SK-N-SH (cell line): ENCODE results near the gene SP3. TPM values are rescaled to one million over a fixed set of nuclear protein-coding genes. Genes with fewer than 3 reads are reported as not detected.

Source experiments
- CTCF ChIA-PET: fragments of 300-600, 350-600 bp; formaldehyde crosslinking; extraction: SDS; loops from one replicate; lab custom pipeline; 2021; lab: Yijun Ruan, JAX
- POLR2A ChIA-PET: fragments of 350-600 bp; sonication (Branson Sonifier 250); formaldehyde crosslinking; extraction: SDS; loops from one replicate; lab custom pipeline; 2020; ENCODE audit warnings: antibody characterized with exemption, inconsistent platforms; lab: Yijun Ruan, JAX
- DNase-seq: peaks from one replicate; pipeline ENCODE4 v3.0.0; 2012
- H2AFZ ChIP-seq: fragments of 200-600 bp; sonication (generic); 2 replicates; pipeline ENCODE4 v1.8.1; 2016; ENCODE audit warnings: antibody characterized with exemption, mild to moderate bottlenecking, low read depth
- H3F3A ChIP-seq: fragments of 200-600 bp; sonication (generic); replicated peaks from 2 replicates; pipeline ENCODE3; 2016; ENCODE audit warnings: antibody characterized with exemption, mild to moderate bottlenecking; ENCODE audit not compliant: insufficient read depth
- H3K27ac ChIP-seq, 2 experiments: fragments of 200-500 bp in 1 of 2; fragments of 200-600 bp in 1 of 2; sonication (Bioruptor generic) in 1 of 2; sonication (generic), shearing (Covaris generic) in 1 of 2; 2 replicates each; pipeline versions ENCODE4 v1.5.1 to v1.6.1; 2014 to 2016; ENCODE audit warnings: low read depth in 2 of 2, inconsistent platforms in 1 of 2, low read length in 1 of 2, mild to moderate bottlenecking in 1 of 2, mixed read lengths in 1 of 2
- H3K27me3 ChIP-seq: fragments of 200-600 bp; sonication (generic), shearing (Covaris generic); 2 replicates; pipeline ENCODE4 v1.6.1; 2016; ENCODE audit warnings: mixed run types; ENCODE audit not compliant: insufficient read depth
- H3K36me3 ChIP-seq, 2 experiments: fragments of 200-500 bp in 1 of 2; fragments of 200-600 bp in 1 of 2; sonication (Bioruptor generic) in 1 of 2; sonication (generic) in 1 of 2; replicated peaks in 1 of 2; 2 replicates each; pipeline versions ENCODE3 to v1.5.1; 2014 to 2016; ENCODE audit warnings: low read length in 1 of 2, mild to moderate bottlenecking in 1 of 2; ENCODE audit not compliant: insufficient read depth in 2 of 2, control insufficient read depth in 1 of 2
- H3K4me1 ChIP-seq, 2 experiments: fragments of 200-500 bp in 1 of 2; fragments of 200-600 bp in 1 of 2; sonication (Bioruptor generic) in 1 of 2; sonication (generic), shearing (Covaris generic) in 1 of 2; 2 replicates each; pipeline versions ENCODE4 v1.5.1 to v1.6.1; 2014 to 2016; ENCODE audit warnings: low read depth in 1 of 2, low read length in 1 of 2, mixed run types in 1 of 2; ENCODE audit not compliant: insufficient read depth in 2 of 2, control insufficient read depth in 1 of 2
- H3K4me2 ChIP-seq: fragments of 200-600 bp; sonication (generic), shearing (Covaris generic); 2 replicates; pipeline ENCODE4 v1.6.1; 2017; ENCODE audit warnings: mixed run types
- H3K4me3 ChIP-seq, 2 experiments: fragments of 200-500 bp in 1 of 2; fragments of 200-600 bp in 1 of 2; sonication (Bioruptor generic) in 1 of 2; sonication (generic), shearing (Covaris generic) in 1 of 2; 2 replicates each; pipeline versions ENCODE4 v1.5.1 to v1.8.1; 2014 to 2016; ENCODE audit warnings: low read depth in 2 of 2, inconsistent platforms in 1 of 2, low read length in 1 of 2, mild to moderate bottlenecking in 1 of 2, mixed read lengths in 1 of 2, moderate library complexity in 1 of 2
- H3K79me2 ChIP-seq: fragments of 200-600 bp; sonication (generic); 2 replicates; pipeline ENCODE4 v1.8.1; 2017; ENCODE audit warnings: mild to moderate bottlenecking; ENCODE audit not compliant: insufficient read depth
- H3K9ac ChIP-seq: fragments of 200-600 bp; sonication (generic); 2 replicates; pipeline ENCODE4 v1.6.1; 2017; ENCODE audit warnings: mixed run types
- H3K9me2 ChIP-seq: fragments of 200-600 bp; sonication (generic); 2 replicates; pipeline ENCODE4 v1.6.1; 2017; ENCODE audit warnings: mixed run types
- H3K9me3 ChIP-seq: fragments of 200-600 bp; sonication (generic); 2 replicates; pipeline ENCODE4 v1.6.1; 2017; ENCODE audit warnings: mixed run types, mild to moderate bottlenecking, moderate library complexity
- H4K20me1 ChIP-seq: fragments of 200-600 bp; sonication (generic); 2 replicates; pipeline ENCODE4 v1.6.1; 2017; ENCODE audit warnings: mild to moderate bottlenecking, mixed run types; ENCODE audit not compliant: insufficient read depth
- CHD2 ChIP-seq: fragments of 150-350 bp; IDR thresholded peaks from 2 replicates; pipeline ENCODE4 v1.6.1; 2018; ENCODE audit warnings: low read length; ENCODE audit not compliant: partially characterized antibody
- CTCF ChIP-seq: fragments of 200-600 bp; sonication (generic); IDR thresholded peaks from 2 replicates; pipeline ENCODE4 v1.6.1; 2017; ENCODE audit warnings: antibody characterized with exemption, mild to moderate bottlenecking, moderate library complexity
- EP300 ChIP-seq, 2 experiments: IDR thresholded peaks; 2 replicates each; pipeline versions ENCODE4 v1.4.0 to v1.6.1; 2012; ENCODE audit warnings: borderline replicate concordance in 1 of 2, low read depth in 1 of 2, low read length in 1 of 2
- EZH2phosphoT487 ChIP-seq: fragments of 200-600 bp; sonication (generic); IDR thresholded peaks from 2 replicates; pipeline ENCODE4 v1.6.1; 2017; ENCODE audit warnings: low read depth, mixed run types, mild to moderate bottlenecking, antibody characterized with exemption, moderate library complexity, borderline replicate concordance
- FOXM1 ChIP-seq: IDR thresholded peaks from 2 replicates; pipeline ENCODE4 v1.4.0; 2012; ENCODE audit warnings: low read depth, mild to moderate bottlenecking
- JUND ChIP-seq: IDR thresholded peaks from 2 replicates; pipeline ENCODE4 v1.4.0; 2012
- MEF2A ChIP-seq: IDR thresholded peaks from 2 replicates; pipeline ENCODE4 v1.4.0; 2012; ENCODE audit warnings: low read depth, borderline replicate concordance
- MXI1 ChIP-seq: IDR thresholded peaks from 2 replicates; pipeline ENCODE4 v1.6.1; 2012; ENCODE audit warnings: mild to moderate bottlenecking, low read depth, low read length, improper control_type of control experiment
- POLR2AphosphoS5 ChIP-seq: IDR thresholded peaks from 2 replicates; pipeline ENCODE4 v1.6.1; 2012; ENCODE audit warnings: low read depth, low read length
- RCOR1 ChIP-seq: fragments of 150-350 bp; IDR thresholded peaks from 2 replicates; pipeline ENCODE4 v1.6.1; 2017; ENCODE audit warnings: antibody characterized with exemption, low read length
- REST ChIP-seq: IDR thresholded peaks from 2 replicates; pipeline ENCODE4 v1.6.1; 2012; ENCODE audit warnings: mild to moderate bottlenecking, low read depth, low read length, moderate library complexity
- RXRA ChIP-seq: IDR thresholded peaks from 2 replicates; pipeline ENCODE4 v1.4.0; 2012; ENCODE audit warnings: low read depth, mild to moderate bottlenecking, borderline replicate concordance
- SIN3A ChIP-seq: IDR thresholded peaks from 2 replicates; pipeline ENCODE4 v1.6.1; 2012; ENCODE audit warnings: low read depth, mild to moderate bottlenecking, low read length, moderate library complexity, borderline replicate concordance
- SMC3 ChIP-seq: IDR thresholded peaks from 2 replicates; pipeline ENCODE4 v1.6.1; 2012; ENCODE audit warnings: low read depth, low read length, improper control_type of control experiment
- TEAD4 ChIP-seq: IDR thresholded peaks from 2 replicates; pipeline ENCODE4 v1.4.0; 2012; ENCODE audit warnings: mild to moderate bottlenecking, borderline replicate concordance; ENCODE audit not compliant: insufficient read depth
- USF2 ChIP-seq: fragments of 150-350 bp; IDR thresholded peaks from 2 replicates; pipeline ENCODE4 v1.6.1; 2017; ENCODE audit warnings: antibody characterized with exemption, low read length, low read depth, borderline replicate concordance
- WGBS: methylation state at CpG from one replicate; pipeline ENCODE4 v1.1.6; 2017; ENCODE audit warnings: low lambda C conversion rate; 5-methylcytosine and 5-hydroxymethylcytosine counted together
- polyA plus RNA-seq, 3 experiments: library from polyadenylated mRNA; depleted of rRNA; stranded (reverse); fragments of >200 nt; gene quantifications; 2 replicates each; pipeline ENCODE4 v1.2.3, GENCODE V29; 2012

The SP3 gene
- polyA plus RNA-seq, 1 of the 3 experiments (the other 2 are of a cell fraction): 23.1 TPM

- TF ChIP-seq MEF2A: no peak
- TF ChIP-seq, all 33 proteins: peak for 0
Observed at GRCh38 chr2:173953047-173953424, 12.1 kb downstream of the SP3 start (continued).

- CTCF ChIA-PET: no interaction called here
- H4K20me1 ChIP-seq: peaks cover 97% of the 10 kb centered on the region
- no peak overlapping the region for H2AFZ ChIP-seq
- WGBS: 97% methylated on average over 5 of the region's 5 CpGs
- no peaks in the 10 kb centered on the region for H3K27me3 ChIP-seq
- H3K36me3 ChIP-seq: peaks cover 57 to 86% of the 10 kb centered on the region in 2 experiments
- DNase-seq: no peak
- TF ChIP-seq RXRA: no peak
- no peak for TF ChIP-seq POLR2AphosphoS5
- 0 out of 2 replicates have a peak, but pooled peaks have one; percentile 9 for TF ChIP-seq CTCF
- no peak for TF ChIP-seq MEF2A
- TF ChIP-seq CHD2: no peak
- TF ChIP-seq FOXM1: no peak
- no peak for TF ChIP-seq JUND
- TF ChIP-seq EP300 (IDR thresholded peaks at IDR 0.05; ENCODE audit: borderline replicate concordance in 1 of 2, low read depth in 1 of 2, low read length in 1 of 2): no peak
- TF ChIP-seq, all 33 proteins: peak for 1
- Histone ChIP-seq H3K9ac (no peak overlapping the region), H3K79me2 (peaks cover 100% of the 10 kb centered on the region), H3K9me3 (no peaks in the 10 kb centered on the region), H3K4me2 (no peak overlapping the region), H3K9me2 (no peaks in the 10 kb centered on the region), H3K4me3 (no peak overlapping the region), H3K27ac (no peak overlapping the region), H3F3A (no peaks in the 10 kb centered on the region), H3K4me1 (peaks cover 0 to 10% of the 10 kb centered on the region in 2 experiments; a peak in 2 of 4 replicates)
- POLR2A ChIA-PET: no interaction called here
Observed at GRCh38 chr2:173952267-173953046, 12.7 kb downstream of the SP3 start.

GRCh38 chr2:173948842-173949241 is 16.3 kb downstream of the SP3 start:
- Histone ChIP-seq H3K9me3 (no peaks in the 10 kb centered on the region), H3K27me3 (no peaks in the 10 kb centered on the region), H3K79me2 (peaks cover 100% of the 10 kb centered on the region), H3K4me1 (peaks cover 0 to 6% of the 10 kb centered on the region in 2 experiments; a peak in 2 of 4 replicates), H3K27ac (no peak overlapping the region), H3K36me3 (peaks cover 24 to 52% of the 10 kb centered on the region in 2 experiments), H3K4me3 (no peak overlapping the region), H3K9ac (no peak overlapping the region), H3K9me2 (no peaks in the 10 kb centered on the region), H3F3A (peaks cover 6% of the 10 kb centered on the region), H3K4me2 (no peak overlapping the region), H4K20me1 (peaks cover 96% of the 10 kb centered on the region), H2AFZ (no peak overlapping the region)
- CTCF ChIA-PET: no interaction called here
- no peak for DNase-seq
- POLR2A ChIA-PET: no interaction called here
- TF ChIP-seq SIN3A: no peak
- TF ChIP-seq SMC3: no peak
- no peak for TF ChIP-seq USF2
- no peak for TF ChIP-seq EP300 (IDR thresholded peaks at IDR 0.05; ENCODE audit: borderline replicate concordance in 1 of 2, low read depth in 1 of 2, low read length in 1 of 2)
- no peak for TF ChIP-seq MEF2A
- TF ChIP-seq RCOR1: no peak
- TF ChIP-seq FOXM1: no peak
- no peak for TF ChIP-seq TEAD4
- no peak for TF ChIP-seq POLR2AphosphoS5
- no peak for TF ChIP-seq EZH2phosphoT487
- no peak for TF ChIP-seq RXRA
- TF ChIP-seq MXI1: no peak
- TF ChIP-seq REST: no peak
- TF ChIP-seq CHD2: no peak
